Panc1 (cell line): ENCODE measurements around the gene CSPG5. TPM values are rescaled to one million over a fixed set of nuclear protein-coding genes. Genes with fewer than 3 reads are reported as not detected.

ENCODE experiments used
- ATAC-seq: fragments of 200-7000 bp; cut with Tn5 transposase; 2 replicates; pipeline ENCODE4 v1.9.1; 2020; ENCODE audit warnings: mild to moderate bottlenecking, moderate library complexity
- BruUV-seq: library from RNA; stranded (reverse); fragments of 400-500 nt; replicated peaks from 2 replicates; lab custom pipeline; 2021; lab: Mats Ljungman, UMichigan
- CTCF ChIA-PET: fragments of 300-600 bp; sonication (Branson Sonifier 250); formaldehyde crosslinking; loops from one replicate; lab custom pipeline; 2022; ENCODE audit warnings: antibody characterized with exemption; lab: Charles Lee
- POLR2A ChIA-PET: fragments of 300-600 bp; sonication (Branson Sonifier 250); formaldehyde crosslinking; loops from one replicate; lab custom pipeline; 2022; ENCODE audit warnings: antibody characterized with exemption; lab: Charles Lee
- DNase-seq: peaks from one replicate; pipeline ENCODE4 v3.0.0-alpha.2; 2010; ENCODE audit warnings: low read depth, low spot score
- H3K27ac ChIP-seq: 2 replicates; pipeline ENCODE4 v1.5.1; 2011; ENCODE audit warnings: mild to moderate bottlenecking, low read length, inconsistent platforms
- H3K27me3 ChIP-seq: fragments of 200-500 bp; sonication (Bioruptor generic); 2 replicates; pipeline ENCODE4 v1.6.0; 2014; ENCODE audit warnings: low read length, inconsistent platforms; ENCODE audit not compliant: control insufficient read depth, insufficient read depth
- H3K36me3 ChIP-seq: fragments of 200-500 bp; sonication (Bioruptor generic); 2 replicates; pipeline ENCODE4 v1.5.1; 2014; ENCODE audit warnings: inconsistent platforms, mild to moderate bottlenecking, low read length, moderate library complexity; ENCODE audit not compliant: control insufficient read depth, insufficient read depth
- H3K4me1 ChIP-seq: 2 replicates; pipeline ENCODE4 v1.5.1; 2011; ENCODE audit warnings: inconsistent platforms, mild to moderate bottlenecking, low read length, moderate library complexity; ENCODE audit not compliant: control insufficient read depth, insufficient read depth
- H3K4me3 ChIP-seq, 2 experiments: 2 replicates each; pipeline ENCODE4 v1.5.1; 2011 to 2012; ENCODE audit warnings: low read depth in 2 of 2, low read length in 2 of 2, mild to moderate bottlenecking in 2 of 2, inconsistent platforms in 1 of 2, moderate library complexity in 1 of 2
- H3K9me3 ChIP-seq: fragments of 200-500 bp; sonication (Bioruptor generic); 2 replicates; pipeline ENCODE4 v1.5.1; 2014; ENCODE audit warnings: low read depth, mild to moderate bottlenecking, inconsistent platforms, low read length, moderate library complexity; ENCODE audit not compliant: control insufficient read depth, insufficient read depth
- POLR2AphosphoS5 ChIP-seq: IDR thresholded peaks from 2 replicates; pipeline ENCODE4 v1.6.1; 2012; ENCODE audit warnings: mild to moderate bottlenecking, low read depth, low read length, moderate library complexity
- REST ChIP-seq, 2 experiments: IDR thresholded peaks; 2 replicates each; pipeline ENCODE4 v1.6.1; 2011 to 2012; ENCODE audit warnings: low read depth in 2 of 2, control low read depth in 1 of 2, low read length in 1 of 2, mild to moderate bottlenecking in 1 of 2, moderate library complexity in 1 of 2; ENCODE audit not compliant: insufficient read depth in 1 of 2
- SIN3A ChIP-seq: IDR thresholded peaks from 2 replicates; pipeline ENCODE4 v1.6.1; 2012; ENCODE audit warnings: low read depth, mild to moderate bottlenecking, low read length, moderate library complexity, borderline replicate concordance; ENCODE audit not compliant: insufficient read depth
- TCF7L2 ChIP-seq: IDR thresholded peaks from 2 replicates; pipeline ENCODE4 v1.6.1; 2011; ENCODE audit warnings: mild to moderate bottlenecking, low read depth, low read length, inconsistent platforms
- in situ Hi-C: cut with HindIII; loops from 2 replicates; pipeline ENCODE4 v1.10.0; 2016; ENCODE audit warnings: low sequenced_read_pairs, low pct_unique_long_range_greater_than_20kb
- intact Hi-C: fragments of 100-400 bp; cut with micrococcal nuclease; formaldehyde crosslinking; loops from one replicate; pipeline ENCODE4 v1.10.0; 2022; ENCODE audit not compliant: unreplicated experiment
- total RNA-seq: library from RNA; stranded (reverse); gene quantifications from one replicate; pipeline ENCODE4 v1.2.1, GENCODE V29; 2021; ENCODE audit not compliant: unreplicated experiment
- TF ChIP-seq, protein P1 (sequence below): fragments of 450-650 bp; IDR thresholded peaks from 2 replicates; pipeline ENCODE4 v1.5.1; 2017; ENCODE audit warnings: mild to moderate bottlenecking

Gene CSPG5
- total RNA-seq, 1 experiment from 2014 or later, result 3.2 TPM

GRCh38 chr3:47607335-47607734 is 28.7 kb upstream of the CSPG5 start:
- Histone ChIP-seq H3K4me1 (no peaks in the 10 kb centered on the region), H3K9me3 (no peaks in the 10 kb centered on the region), H3K36me3 (peaks cover 2% of the 10 kb centered on the region), H3K27ac (no peak overlapping the region), H3K4me3 (no peak overlapping the region), H3K27me3 (no peaks in the 10 kb centered on the region)
- ChIA-PET POLR2A (interaction anchor here (0.6 kb wide), 1 partner anchor 64 kb away, joined by 3 read pairs; no protein-coding TSS in a partner anchor), CTCF (interaction anchor here (0.9 kb wide), 1 partner anchor 84 kb away, joined by 3 read pairs; no protein-coding TSS in a partner anchor)
- in situ Hi-C loops (no loop called here), intact Hi-C loops (no loop called here)
- no peak for ATAC-seq
- TF ChIP-seq, protein P1, sequence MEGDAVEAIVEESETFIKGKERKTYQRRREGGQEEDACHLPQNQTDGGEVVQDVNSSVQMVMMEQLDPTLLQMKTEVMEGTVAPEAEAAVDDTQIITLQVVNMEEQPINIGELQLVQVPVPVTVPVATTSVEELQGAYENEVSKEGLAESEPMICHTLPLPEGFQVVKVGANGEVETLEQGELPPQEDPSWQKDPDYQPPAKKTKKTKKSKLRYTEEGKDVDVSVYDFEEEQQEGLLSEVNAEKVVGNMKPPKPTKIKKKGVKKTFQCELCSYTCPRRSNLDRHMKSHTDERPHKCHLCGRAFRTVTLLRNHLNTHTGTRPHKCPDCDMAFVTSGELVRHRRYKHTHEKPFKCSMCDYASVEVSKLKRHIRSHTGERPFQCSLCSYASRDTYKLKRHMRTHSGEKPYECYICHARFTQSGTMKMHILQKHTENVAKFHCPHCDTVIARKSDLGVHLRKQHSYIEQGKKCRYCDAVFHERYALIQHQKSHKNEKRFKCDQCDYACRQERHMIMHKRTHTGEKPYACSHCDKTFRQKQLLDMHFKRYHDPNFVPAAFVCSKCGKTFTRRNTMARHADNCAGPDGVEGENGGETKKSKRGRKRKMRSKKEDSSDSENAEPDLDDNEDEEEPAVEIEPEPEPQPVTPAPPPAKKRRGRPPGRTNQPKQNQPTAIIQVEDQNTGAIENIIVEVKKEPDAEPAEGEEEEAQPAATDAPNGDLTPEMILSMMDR, result no peak
- TF ChIP-seq POLR2AphosphoS5 (no peak), TCF7L2 (no peak), REST (IDR thresholded peaks at IDR 0.05; ENCODE audit: insufficient read depth in 1 of 2, low read depth in 2 of 2, low read length in 1 of 2) (no peak), SIN3A (no peak)
- DNase-seq, result no peak
- BruUV-seq, result no TSS peak

- Histone ChIP-seq H3K4me3 (no peak overlapping the region), H3K36me3 (peaks cover 2% of the 10 kb centered on the region), H3K27me3 (no peaks in the 10 kb centered on the region), H3K4me1 (no peaks in the 10 kb centered on the region), H3K9me3 (no peaks in the 10 kb centered on the region), H3K27ac (no peak overlapping the region)
- BruUV-seq, result no TSS peak
- DNase-seq, result no peak
- CTCF ChIA-PET, result interaction anchor here (0.9 kb wide), 1 partner anchor 83 kb away, joined by 3 read pairs; no protein-coding TSS in a partner anchor
- POLR2A ChIA-PET, result no interaction called here
- in situ Hi-C loops (no loop called here), intact Hi-C loops (no loop called here)
- TF ChIP-seq, protein P1, result no peak
- TF ChIP-seq TCF7L2, result no peak
- no peak for TF ChIP-seq REST (IDR thresholded peaks at IDR 0.05; ENCODE audit: insufficient read depth in 1 of 2, low read depth in 2 of 2, low read length in 1 of 2)
- no peak for TF ChIP-seq SIN3A
- TF ChIP-seq POLR2AphosphoS5, result no peak
- no peak for ATAC-seq
These were observed 27.5 kb upstream of the CSPG5 start for GRCh38 chr3:47606165-47606564.
